Liver (tissue), 3 donors: ENCODE data around the gene POU2F2.

Experiments
- EGR1 ChIP-seq, 2 donors: IDR thresholded peaks; 2 replicates each; pipeline ENCODE4 v1.6.1; 2016 to 2018; ENCODE audit warnings: antibody characterized with exemption in 2 of 2, low read depth in 2 of 2
- FOXA1 ChIP-seq: IDR thresholded peaks from 2 replicates; pipeline ENCODE4 v1.6.1; 2016; ENCODE audit warnings: antibody characterized with exemption
- GABPA ChIP-seq, 2 donors: IDR thresholded peaks in 1 of 2; conservative IDR thresholded peaks in 1 of 2; 2 replicates each; pipeline ENCODE4 v1.6.1; 2016; ENCODE audit warnings: antibody characterized with exemption in 2 of 2, mild to moderate bottlenecking in 1 of 2, moderate library complexity in 1 of 2
- RAD21 ChIP-seq, 2 donors: IDR thresholded peaks; 2 replicates each; pipeline ENCODE4 v1.6.1; 2016; ENCODE audit warnings: antibody characterized with exemption in 2 of 2, mild to moderate bottlenecking in 2 of 2
- SP1 ChIP-seq: IDR thresholded peaks from 2 replicates; pipeline ENCODE4 v1.6.1; 2018; ENCODE audit warnings: antibody characterized with exemption, mild to moderate bottlenecking
- TAF1 ChIP-seq: conservative IDR thresholded peaks from 2 replicates; pipeline ENCODE4 v1.6.1; 2016; ENCODE audit warnings: antibody characterized with exemption, mild to moderate bottlenecking
- TF ChIP-seq, protein P1 (sequence below): fragments of 150-350 bp; IDR thresholded peaks from 2 replicates; pipeline ENCODE4 v1.5.1; 2017; ENCODE audit warnings: improper control_type of control experiment, low read depth, low read length; ENCODE audit not compliant: missing input control
- TF ChIP-seq, protein P2 (sequence below): IDR thresholded peaks from 2 replicates; pipeline ENCODE4 v1.6.1; 2016; ENCODE audit warnings: antibody characterized with exemption
- TF ChIP-seq, protein P3 (sequence below): IDR thresholded peaks from 2 replicates; pipeline ENCODE4 v1.6.1; 2016; ENCODE audit warnings: antibody characterized with exemption, mild to moderate bottlenecking
- TF ChIP-seq, protein P4 (sequence below): IDR thresholded peaks from 2 replicates; pipeline ENCODE4 v1.6.1; 2016; ENCODE audit warnings: antibody characterized with exemption
- donor health status: healthy.
- donor health status: healthy.

DNA sequence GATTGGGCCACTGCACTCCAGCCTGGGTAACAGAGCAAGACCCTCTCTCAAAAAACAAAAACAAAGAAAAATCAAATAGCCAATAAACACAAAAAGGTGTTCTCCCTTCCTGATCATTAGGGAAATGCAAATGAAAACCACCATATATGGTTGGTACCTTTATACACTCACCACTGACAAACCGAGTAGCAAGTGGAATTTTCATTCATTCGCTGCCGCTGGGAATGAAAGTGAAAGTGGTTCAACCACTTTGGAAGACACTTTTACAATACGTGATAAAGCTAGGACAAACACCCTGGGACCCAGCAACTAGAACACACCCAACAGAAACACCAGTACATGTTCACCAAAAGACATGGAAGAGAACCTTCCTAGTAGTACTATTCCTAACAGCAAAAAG lies 83.3 kb downstream of the POU2F2 start:
- TF ChIP-seq TAF1 (no peak), EGR1 (IDR thresholded peaks at IDR 0.05; ENCODE audit: low read depth in 2 of 2) (no peak), FOXA1 (no peak), RAD21 (IDR thresholded peaks at IDR 0.05) (no peak), SP1 (no peak), GABPA (IDR thresholded peaks at IDR 0.05 in 1 of 2, conservative IDR thresholded peaks at IDR 0.05 in 1 of 2) (no peak)
- TF ChIP-seq, protein P1, sequence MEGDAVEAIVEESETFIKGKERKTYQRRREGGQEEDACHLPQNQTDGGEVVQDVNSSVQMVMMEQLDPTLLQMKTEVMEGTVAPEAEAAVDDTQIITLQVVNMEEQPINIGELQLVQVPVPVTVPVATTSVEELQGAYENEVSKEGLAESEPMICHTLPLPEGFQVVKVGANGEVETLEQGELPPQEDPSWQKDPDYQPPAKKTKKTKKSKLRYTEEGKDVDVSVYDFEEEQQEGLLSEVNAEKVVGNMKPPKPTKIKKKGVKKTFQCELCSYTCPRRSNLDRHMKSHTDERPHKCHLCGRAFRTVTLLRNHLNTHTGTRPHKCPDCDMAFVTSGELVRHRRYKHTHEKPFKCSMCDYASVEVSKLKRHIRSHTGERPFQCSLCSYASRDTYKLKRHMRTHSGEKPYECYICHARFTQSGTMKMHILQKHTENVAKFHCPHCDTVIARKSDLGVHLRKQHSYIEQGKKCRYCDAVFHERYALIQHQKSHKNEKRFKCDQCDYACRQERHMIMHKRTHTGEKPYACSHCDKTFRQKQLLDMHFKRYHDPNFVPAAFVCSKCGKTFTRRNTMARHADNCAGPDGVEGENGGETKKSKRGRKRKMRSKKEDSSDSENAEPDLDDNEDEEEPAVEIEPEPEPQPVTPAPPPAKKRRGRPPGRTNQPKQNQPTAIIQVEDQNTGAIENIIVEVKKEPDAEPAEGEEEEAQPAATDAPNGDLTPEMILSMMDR = no peak
- TF ChIP-seq, protein P2, sequence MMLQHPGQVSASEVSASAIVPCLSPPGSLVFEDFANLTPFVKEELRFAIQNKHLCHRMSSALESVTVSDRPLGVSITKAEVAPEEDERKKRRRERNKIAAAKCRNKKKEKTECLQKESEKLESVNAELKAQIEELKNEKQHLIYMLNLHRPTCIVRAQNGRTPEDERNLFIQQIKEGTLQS = no peak
- TF ChIP-seq, protein P3, sequence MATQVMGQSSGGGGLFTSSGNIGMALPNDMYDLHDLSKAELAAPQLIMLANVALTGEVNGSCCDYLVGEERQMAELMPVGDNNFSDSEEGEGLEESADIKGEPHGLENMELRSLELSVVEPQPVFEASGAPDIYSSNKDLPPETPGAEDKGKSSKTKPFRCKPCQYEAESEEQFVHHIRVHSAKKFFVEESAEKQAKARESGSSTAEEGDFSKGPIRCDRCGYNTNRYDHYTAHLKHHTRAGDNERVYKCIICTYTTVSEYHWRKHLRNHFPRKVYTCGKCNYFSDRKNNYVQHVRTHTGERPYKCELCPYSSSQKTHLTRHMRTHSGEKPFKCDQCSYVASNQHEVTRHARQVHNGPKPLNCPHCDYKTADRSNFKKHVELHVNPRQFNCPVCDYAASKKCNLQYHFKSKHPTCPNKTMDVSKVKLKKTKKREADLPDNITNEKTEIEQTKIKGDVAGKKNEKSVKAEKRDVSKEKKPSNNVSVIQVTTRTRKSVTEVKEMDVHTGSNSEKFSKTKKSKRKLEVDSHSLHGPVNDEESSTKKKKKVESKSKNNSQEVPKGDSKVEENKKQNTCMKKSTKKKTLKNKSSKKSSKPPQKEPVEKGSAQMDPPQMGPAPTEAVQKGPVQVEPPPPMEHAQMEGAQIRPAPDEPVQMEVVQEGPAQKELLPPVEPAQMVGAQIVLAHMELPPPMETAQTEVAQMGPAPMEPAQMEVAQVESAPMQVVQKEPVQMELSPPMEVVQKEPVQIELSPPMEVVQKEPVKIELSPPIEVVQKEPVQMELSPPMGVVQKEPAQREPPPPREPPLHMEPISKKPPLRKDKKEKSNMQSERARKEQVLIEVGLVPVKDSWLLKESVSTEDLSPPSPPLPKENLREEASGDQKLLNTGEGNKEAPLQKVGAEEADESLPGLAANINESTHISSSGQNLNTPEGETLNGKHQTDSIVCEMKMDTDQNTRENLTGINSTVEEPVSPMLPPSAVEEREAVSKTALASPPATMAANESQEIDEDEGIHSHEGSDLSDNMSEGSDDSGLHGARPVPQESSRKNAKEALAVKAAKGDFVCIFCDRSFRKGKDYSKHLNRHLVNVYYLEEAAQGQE = no peak
- TF ChIP-seq, protein P4, sequence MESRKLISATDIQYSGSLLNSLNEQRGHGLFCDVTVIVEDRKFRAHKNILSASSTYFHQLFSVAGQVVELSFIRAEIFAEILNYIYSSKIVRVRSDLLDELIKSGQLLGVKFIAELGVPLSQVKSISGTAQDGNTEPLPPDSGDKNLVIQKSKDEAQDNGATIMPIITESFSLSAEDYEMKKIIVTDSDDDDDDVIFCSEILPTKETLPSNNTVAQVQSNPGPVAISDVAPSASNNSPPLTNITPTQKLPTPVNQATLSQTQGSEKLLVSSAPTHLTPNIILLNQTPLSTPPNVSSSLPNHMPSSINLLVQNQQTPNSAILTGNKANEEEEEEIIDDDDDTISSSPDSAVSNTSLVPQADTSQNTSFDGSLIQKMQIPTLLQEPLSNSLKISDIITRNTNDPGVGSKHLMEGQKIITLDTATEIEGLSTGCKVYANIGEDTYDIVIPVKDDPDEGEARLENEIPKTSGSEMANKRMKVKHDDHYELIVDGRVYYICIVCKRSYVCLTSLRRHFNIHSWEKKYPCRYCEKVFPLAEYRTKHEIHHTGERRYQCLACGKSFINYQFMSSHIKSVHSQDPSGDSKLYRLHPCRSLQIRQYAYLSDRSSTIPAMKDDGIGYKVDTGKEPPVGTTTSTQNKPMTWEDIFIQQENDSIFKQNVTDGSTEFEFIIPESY = no peak
